Sigmoid colon (tissue), 7 donors: ENCODE results near the gene TMEM125. TPM values are rescaled to one million over a fixed set of nuclear protein-coding genes. Genes with fewer than 3 reads are reported as not detected.
A peak's percentile ranks its signal among the peaks of the same experiment; 100 is the strongest.

ENCODE experiments used
- DNase-seq: peaks from one replicate; pipeline ENCODE4 v3.0.0-alpha.2; 2019
- H3K27ac ChIP-seq, 4 donors: fragments of 200-600 bp; sonication (generic); one replicate each; pipeline ENCODE4 v1.5.1; 2016 to 2019; ENCODE audit warnings: mild to moderate bottlenecking in 1 of 4
- H3K27me3 ChIP-seq, 3 donors: fragments of 200-600 bp; sonication (generic); one replicate each; pipeline ENCODE4 v1.5.1; 2019; ENCODE audit warnings: mild to moderate bottlenecking in 1 of 3
- H3K36me3 ChIP-seq, 4 donors: fragments of 200-600 bp; sonication (generic); one replicate each; pipeline ENCODE4 v1.5.1; 2016 to 2019
- H3K4me1 ChIP-seq, 4 donors: fragments of 200-600 bp; sonication (generic); one replicate each; pipeline ENCODE4 v1.5.1; 2017 to 2019
- H3K4me3 ChIP-seq, 4 donors: fragments of 200-600 bp; sonication (generic); one replicate each; pipeline ENCODE4 v1.5.1; 2017 to 2019; ENCODE audit warnings: mild to moderate bottlenecking in 2 of 4, moderate library complexity in 1 of 4
- H3K9me3 ChIP-seq, 4 donors: fragments of 200-600 bp in 3 of 4; sonication (generic) in 3 of 4; one replicate each; pipeline versions ENCODE4 v1.5.1 to v1.6.1; 2013 to 2019
- CTCF ChIP-seq, 4 experiments: fragments of 450-650 bp in 3 of 4; fragments of 200-600 bp in 1 of 4; IDR thresholded peaks; one replicate each; pipeline ENCODE4 v1.5.1; 2016 to 2019; ENCODE audit warnings: antibody characterized with exemption in 4 of 4, mild to moderate bottlenecking in 3 of 4, moderate library complexity in 2 of 4
- EP300 ChIP-seq, 4 donors: sonication (generic); formaldehyde crosslinking; IDR thresholded peaks; one replicate each; pipeline ENCODE4 v1.6.1; 2017; ENCODE audit warnings: antibody characterized with exemption in 4 of 4
- POLR2A ChIP-seq, 2 donors: fragments of 450-650 bp; IDR thresholded peaks; one replicate each; pipeline ENCODE4 v1.6.1; 2016; ENCODE audit warnings: antibody characterized with exemption in 2 of 2, mild to moderate bottlenecking in 2 of 2, moderate library complexity in 2 of 2
- POLR2AphosphoS5 ChIP-seq, 4 donors: sonication (generic); formaldehyde crosslinking; IDR thresholded peaks; one replicate each; pipeline ENCODE4 v1.6.1; 2017; ENCODE audit warnings: antibody characterized with exemption in 4 of 4
- WGBS, 2 donors: extraction: QIAGEN DNeasy Blood & Tissue Kit; methylation state at CpG; one replicate each; pipeline ENCODE4 v1.1.7; 2013; 5-methylcytosine and 5-hydroxymethylcytosine counted together
- intact Hi-C: fragments of 100-400 bp; cut with DNase I; formaldehyde crosslinking; loops from one replicate; pipeline ENCODE4 v1.15.1; 2023
- polyA plus RNA-seq, 3 donors: library from polyadenylated mRNA; stranded (reverse); fragments of 200-250 nt; gene quantifications; one replicate each; pipeline ENCODE4 v1.2.3, GENCODE V29; 2013
- total RNA-seq, 4 donors: library from RNA; depleted of rRNA; stranded (reverse); fragments of >200 nt; gene quantifications; one replicate each; pipeline ENCODE4 v1.1.0, GENCODE V29; 2016
- donor health status: healthy with polysubstance abuse.
- donor health status: Bipolar disorder and iron deficiency.
- donor health status: healthy.

The TMEM125 gene
- total and polyA plus RNA-seq, 7 donors = 29.4 to 41.7 (median 29.6) TPM; not detected in 4

- no peak for DNase-seq
- peak overlapping the region in 2 of 4 donors; percentile 32 to 62 for H3K27ac ChIP-seq
- TF ChIP-seq EP300 (IDR thresholded peaks at IDR 0.05) (no peak), POLR2AphosphoS5 (IDR thresholded peaks at IDR 0.05) (no peak), POLR2A (IDR thresholded peaks at IDR 0.05) (no peak), CTCF (IDR thresholded peaks at IDR 0.05) (no peak)
- no peak overlapping the region for H3K4me3 ChIP-seq
- H3K4me1 ChIP-seq = peaks cover 0 to 24% (median 24%) of the 10 kb centered on the region in 4 donors
- no peaks in the 10 kb centered on the region for H3K36me3 ChIP-seq
- intact Hi-C loops = loop anchor here (10.0 kb wide), 1 partner anchor 1394 kb away; no protein-coding TSS in a partner anchor
- H3K27me3 ChIP-seq = no peaks in the 10 kb centered on the region
- H3K9me3 ChIP-seq = no peaks in the 10 kb centered on the region
These were observed 29.3 kb downstream of the TMEM125 start for GRCh38 chr1:43299101-43299500.

- TF ChIP-seq EP300 (IDR thresholded peaks at IDR 0.05) (no peak), POLR2A (IDR thresholded peaks at IDR 0.05) (no peak), CTCF (IDR thresholded peaks at IDR 0.05) (no peak), POLR2AphosphoS5 (IDR thresholded peaks at IDR 0.05) (peak in 3 of 4 donors; percentile 28 to 62 (median 59))
- no peak for DNase-seq
- Histone ChIP-seq H3K27ac (peak within 1 kb of the TSS in 3 of 4 donors; percentile 12 to 62 (median 32)), H3K36me3 (no peaks in the 10 kb centered on the region), H3K9me3 (no peaks in the 10 kb centered on the region), H3K4me1 (peaks cover 0 to 16% (median 11%) of the 10 kb centered on the region in 4 donors), H3K4me3 (peak within 1 kb of the TSS in 3 of 4 donors; percentile 3 to 17 (median 12)), H3K27me3 (no peaks in the 10 kb centered on the region)
- WGBS, 2 donors = 69 to 84% methylated on average over 10 of the region's 10 CpGs
- intact Hi-C loops = no loop called here
These were observed 30.8 kb downstream of the TMEM125 start, which contains the start of gene TIE1 for GRCh38 chr1:43300378-43301094. TSS of gene TIE1 (plus strand) at chr1:43300982. CDS start at chr1:43301072, 90 bp downstream.

GRCh38 chr1:43302201-43302600, 32.4 kb downstream of the TMEM125 start:
- H3K27me3 ChIP-seq = no peaks in the 10 kb centered on the region
- peak overlapping the region in 2 of 4 donors; percentile 12 to 17 for H3K4me3 ChIP-seq
- WGBS, 2 donors = 68 to 79% methylated on average over 1 of the region's 1 CpG
- DNase-seq = no peak
- H3K36me3 ChIP-seq = no peaks in the 10 kb centered on the region
- no peaks in the 10 kb centered on the region for H3K9me3 ChIP-seq
- intact Hi-C loops = no loop called here
- TF ChIP-seq POLR2A (IDR thresholded peaks at IDR 0.05) (no peak), POLR2AphosphoS5 (IDR thresholded peaks at IDR 0.05) (no peak), CTCF (IDR thresholded peaks at IDR 0.05) (no peak), EP300 (IDR thresholded peaks at IDR 0.05) (no peak)
- no peak overlapping the region for H3K27ac ChIP-seq
- peaks cover 0 to 6% (median 2%) of the 10 kb centered on the region in 4 donors for H3K4me1 ChIP-seq

GRCh38 chr1:43302721-43303470, 33.1 kb downstream of the TMEM125 start:
- Histone ChIP-seq H3K27ac (no peak overlapping the region), H3K4me1 (peaks cover 0 to 6% (median 2%) of the 10 kb centered on the region in 4 donors), H3K36me3 (no peaks in the 10 kb centered on the region), H3K27me3 (no peaks in the 10 kb centered on the region), H3K9me3 (no peaks in the 10 kb centered on the region), H3K4me3 (peak overlapping the region in 2 of 4 donors; percentile 12 to 17)
- 54 to 76% methylated on average over 7 of the region's 7 CpGs for WGBS, 2 donors
- intact Hi-C loops = no loop called here
- TF ChIP-seq EP300 (IDR thresholded peaks at IDR 0.05) (no peak), CTCF (IDR thresholded peaks at IDR 0.05) (no peak), POLR2A (IDR thresholded peaks at IDR 0.05) (no peak), POLR2AphosphoS5 (IDR thresholded peaks at IDR 0.05) (no peak)
- peak; percentile 4 for DNase-seq
